Stomach smooth muscle (tissue), 2 donors: Measurements from ENCODE around the gene CNIH1.

Experiments
- H3K27ac ChIP-seq: one replicate; pipeline ENCODE4 v1.7.0; 2013; ENCODE audit warnings: mild to moderate bottlenecking, low read length, inconsistent platforms
- H3K27me3 ChIP-seq, 2 donors: one replicate each; pipeline ENCODE4 v1.7.0; 2013; ENCODE audit warnings: low read length in 2 of 2; ENCODE audit not compliant: insufficient read depth in 2 of 2, control insufficient read depth in 1 of 2
- H3K36me3 ChIP-seq, 2 donors: one replicate each; pipeline ENCODE4 v1.7.0; 2013; ENCODE audit warnings: low read length in 2 of 2; ENCODE audit not compliant: control insufficient read depth in 2 of 2, insufficient read depth in 2 of 2
- H3K4me1 ChIP-seq: one replicate; pipeline ENCODE4 v1.7.0; 2013; ENCODE audit warnings: low read length; ENCODE audit not compliant: control insufficient read depth, insufficient read depth
- H3K4me3 ChIP-seq, 2 donors: one replicate each; pipeline ENCODE4 v1.7.0; 2013; ENCODE audit warnings: low read length in 2 of 2
- H3K9ac ChIP-seq, 2 donors: one replicate each; pipeline ENCODE4 v1.7.0; 2013; ENCODE audit warnings: low read length in 2 of 2, mild to moderate bottlenecking in 1 of 2
- H3K9me3 ChIP-seq, 2 donors: one replicate each; pipeline ENCODE4 v1.7.0; 2013; ENCODE audit warnings: low read length in 2 of 2; ENCODE audit not compliant: control insufficient read depth in 2 of 2
- donor health status: healthy.
- donor health status: Pancreatic carcinoma.

The CNIH1 gene

DNA sequence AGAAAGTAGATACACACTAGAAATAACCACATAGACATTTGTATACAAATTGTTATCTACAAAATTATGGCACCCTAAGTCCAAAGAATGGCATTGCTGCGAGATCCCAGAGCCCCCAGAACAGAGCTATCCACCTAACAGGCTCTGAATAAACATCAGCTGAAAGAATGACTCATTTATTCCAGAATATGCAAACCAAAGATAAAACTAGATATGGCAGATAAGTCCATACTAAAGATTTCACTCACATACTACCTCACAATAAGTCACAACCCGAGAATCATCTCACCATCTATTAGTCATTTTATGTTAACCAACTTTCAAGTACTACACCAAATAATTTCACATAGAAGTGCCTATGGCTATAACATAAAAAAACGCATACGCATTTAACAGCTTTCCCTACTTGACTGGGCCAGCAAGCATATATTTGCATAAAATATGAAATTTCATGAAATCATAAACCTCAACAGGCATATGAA is 5.6 kb downstream of the CNIH1 start:
- no peaks in the 10 kb centered on the region for H3K27me3 ChIP-seq
- peaks cover 8% of the 10 kb centered on the region for H3K4me1 ChIP-seq
- no peak overlapping the region for H3K27ac ChIP-seq
- no peaks in the 10 kb centered on the region for H3K9me3 ChIP-seq
- no peaks in the 10 kb centered on the region for H3K36me3 ChIP-seq
- no peak overlapping the region for H3K4me3 ChIP-seq
- no peak overlapping the region for H3K9ac ChIP-seq

DNA sequence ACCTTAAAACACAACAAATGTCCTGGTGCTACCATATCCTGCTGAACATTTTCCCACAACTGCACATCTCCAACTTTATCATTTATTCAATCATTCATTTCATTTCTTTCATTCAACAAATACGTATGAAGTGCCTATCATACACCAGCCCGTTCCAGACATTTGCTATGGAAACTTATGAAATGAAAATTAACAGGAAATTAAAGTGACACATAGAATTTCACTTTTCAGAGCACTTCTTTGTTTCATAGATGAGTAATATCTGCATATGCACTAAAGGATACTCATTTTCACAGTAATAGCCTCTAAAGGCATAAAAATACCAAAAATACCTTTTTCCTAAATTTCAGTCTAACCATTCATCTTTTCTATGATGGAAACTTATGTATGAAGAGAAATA is 12.6 kb downstream of the CNIH1 start:
- Histone ChIP-seq H3K4me3 (no peak overlapping the region), H3K36me3 (peaks cover 7 to 15% of the 10 kb centered on the region in 2 donors), H3K4me1 (no peaks in the 10 kb centered on the region), H3K27me3 (no peaks in the 10 kb centered on the region), H3K9me3 (no peaks in the 10 kb centered on the region), H3K27ac (no peak overlapping the region), H3K9ac (no peak overlapping the region)

DNA sequence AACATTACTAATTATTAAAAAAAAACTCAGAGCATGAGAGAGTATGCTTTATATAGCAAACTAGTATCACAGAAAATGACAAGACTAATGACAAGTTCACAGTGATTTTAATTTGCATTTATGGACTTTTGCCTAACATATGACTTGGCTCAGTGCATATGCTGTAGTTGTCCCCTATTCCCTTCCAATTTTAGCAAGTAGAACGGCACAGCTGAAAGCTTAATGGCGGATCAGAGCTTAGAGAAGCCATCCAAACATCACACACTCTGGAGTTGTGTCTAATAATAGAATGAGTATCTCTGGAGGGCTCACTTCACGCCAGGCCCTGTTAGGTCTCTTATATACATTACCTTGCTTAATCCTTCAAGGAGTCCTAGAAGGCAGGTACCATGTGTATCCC is 13.3 kb downstream of the CNIH1 start:
- H3K27ac ChIP-seq, result no peak overlapping the region
- H3K36me3 ChIP-seq, result peaks cover 7 to 15% of the 10 kb centered on the region in 2 donors
- H3K27me3 ChIP-seq, result no peaks in the 10 kb centered on the region

DNA sequence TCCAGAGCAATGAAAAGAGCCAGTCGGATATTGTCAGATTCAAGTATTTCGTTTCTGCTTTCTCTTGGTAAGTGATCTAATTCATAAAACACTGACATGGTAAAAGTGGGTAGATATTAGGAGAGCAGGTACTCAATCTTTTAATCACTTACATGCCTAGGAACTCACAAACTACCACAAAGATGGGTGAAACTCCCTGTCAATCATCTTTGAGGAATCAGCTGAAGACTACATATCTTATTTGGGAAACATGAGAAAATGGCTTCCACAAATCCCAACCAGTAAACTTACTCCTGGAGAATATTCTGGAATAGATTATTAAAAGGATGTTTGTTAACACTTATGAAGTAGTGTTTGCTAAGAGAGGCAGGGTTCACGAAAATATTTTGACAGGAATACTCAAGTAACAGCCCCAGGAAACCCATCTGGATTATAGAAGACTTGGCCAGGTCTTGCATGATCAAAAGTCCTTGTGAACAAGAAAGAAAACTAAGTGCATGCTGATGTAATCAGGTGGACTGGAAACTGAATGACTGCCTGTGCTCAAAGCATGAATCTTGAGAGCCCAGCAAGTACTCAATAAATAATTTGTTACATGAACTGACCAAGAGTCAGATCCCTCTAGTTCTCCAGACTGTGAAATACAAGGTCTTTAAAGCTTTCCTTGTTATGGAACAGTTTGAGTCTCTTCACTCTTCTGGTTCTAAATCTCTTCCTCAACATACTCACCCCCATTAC is 15.5 kb downstream of the CNIH1 start:
- H3K4me1 ChIP-seq, result no peaks in the 10 kb centered on the region
- H3K9ac ChIP-seq, result no peak overlapping the region
- H3K27me3 ChIP-seq, result no peaks in the 10 kb centered on the region
- H3K27ac ChIP-seq, result no peak overlapping the region
- peaks cover 7 to 15% of the 10 kb centered on the region in 2 donors for H3K36me3 ChIP-seq
- no peak overlapping the region for H3K4me3 ChIP-seq
- no peaks in the 10 kb centered on the region for H3K9me3 ChIP-seq

More for the DNA sequence above, 13.3 kb downstream of the CNIH1 start:
- H3K9ac ChIP-seq, result no peak overlapping the region
- H3K4me1 ChIP-seq, result no peaks in the 10 kb centered on the region
- H3K4me3 ChIP-seq, result no peak overlapping the region
- H3K9me3 ChIP-seq, result no peaks in the 10 kb centered on the region

DNA sequence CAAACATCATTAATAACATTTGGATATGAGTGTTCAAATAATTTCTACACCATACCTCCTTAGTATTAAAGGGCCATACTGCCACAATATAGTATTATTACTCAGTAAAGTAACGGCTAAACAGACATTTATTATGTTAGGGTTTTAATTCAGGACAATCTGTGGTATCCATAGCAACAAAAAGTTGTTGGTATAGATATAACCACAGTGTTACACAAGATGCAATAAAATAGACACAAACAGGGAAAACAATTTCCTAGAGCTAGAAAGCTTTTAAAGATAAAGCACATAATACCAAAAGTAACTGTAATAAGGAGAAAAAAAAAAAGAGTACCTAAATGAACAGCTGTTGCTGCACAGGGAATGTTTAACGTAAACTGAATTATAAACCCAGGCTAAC is 16.1 kb downstream of the CNIH1 start:
- no peaks in the 10 kb centered on the region for H3K27me3 ChIP-seq
- no peak overlapping the region for H3K9ac ChIP-seq
- peaks cover 7 to 15% of the 10 kb centered on the region in 2 donors for H3K36me3 ChIP-seq
- H3K4me1 ChIP-seq, result no peaks in the 10 kb centered on the region
- no peak overlapping the region for H3K4me3 ChIP-seq
- no peak overlapping the region for H3K27ac ChIP-seq
- no peaks in the 10 kb centered on the region for H3K9me3 ChIP-seq

DNA sequence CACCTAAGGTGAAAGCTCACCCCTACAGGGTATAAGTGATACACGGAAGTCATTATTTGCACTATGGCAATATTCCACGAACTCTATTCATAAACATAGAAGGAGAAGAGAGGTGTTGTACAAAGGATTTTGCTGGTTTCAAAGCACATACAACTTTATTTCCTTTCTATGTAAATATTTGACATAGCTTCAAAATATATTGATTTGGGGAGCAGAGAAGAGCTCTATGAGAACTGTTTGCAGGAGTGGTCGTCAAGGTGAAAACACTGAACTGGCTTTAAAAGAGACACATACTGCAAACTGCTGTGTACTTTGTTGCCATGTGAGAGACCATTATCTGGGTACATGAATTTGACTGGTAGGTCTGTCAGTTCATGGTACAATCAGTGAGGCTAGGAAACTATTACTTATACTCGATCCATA is 16.7 kb downstream of the CNIH1 start:
- no peak overlapping the region for H3K27ac ChIP-seq
- H3K4me1 ChIP-seq, result no peaks in the 10 kb centered on the region
- H3K9me3 ChIP-seq, result no peaks in the 10 kb centered on the region
- H3K9ac ChIP-seq, result no peak overlapping the region
- H3K36me3 ChIP-seq, result peaks cover 7 to 10% of the 10 kb centered on the region in 2 donors
- H3K27me3 ChIP-seq, result no peaks in the 10 kb centered on the region
- H3K4me3 ChIP-seq, result no peak overlapping the region

DNA sequence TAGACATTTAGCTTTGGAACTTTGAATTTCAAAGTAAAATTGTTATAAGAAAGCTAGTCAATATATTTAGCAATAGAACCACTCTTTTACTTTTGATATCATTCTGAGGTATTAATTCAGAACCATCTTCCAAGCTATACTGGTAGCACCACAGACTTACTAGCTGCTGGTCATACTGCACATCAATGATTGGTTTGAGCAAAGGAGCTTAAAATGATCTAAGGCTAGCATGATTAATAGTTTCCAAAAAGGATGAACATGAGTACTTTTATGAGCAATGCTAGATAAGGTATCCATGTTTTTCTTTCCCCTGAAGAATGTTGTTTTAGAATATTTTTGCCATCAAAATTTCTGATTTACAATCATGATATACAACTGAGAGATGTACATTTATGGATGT is 17.2 kb downstream of the CNIH1 start:
- H3K4me3 ChIP-seq, result no peak overlapping the region
- H3K27me3 ChIP-seq, result no peaks in the 10 kb centered on the region
- H3K27ac ChIP-seq, result no peak overlapping the region
- H3K36me3 ChIP-seq, result peaks cover 7 to 10% of the 10 kb centered on the region in 2 donors
- H3K4me1 ChIP-seq, result no peaks in the 10 kb centered on the region
- no peaks in the 10 kb centered on the region for H3K9me3 ChIP-seq
- H3K9ac ChIP-seq, result no peak overlapping the region

DNA sequence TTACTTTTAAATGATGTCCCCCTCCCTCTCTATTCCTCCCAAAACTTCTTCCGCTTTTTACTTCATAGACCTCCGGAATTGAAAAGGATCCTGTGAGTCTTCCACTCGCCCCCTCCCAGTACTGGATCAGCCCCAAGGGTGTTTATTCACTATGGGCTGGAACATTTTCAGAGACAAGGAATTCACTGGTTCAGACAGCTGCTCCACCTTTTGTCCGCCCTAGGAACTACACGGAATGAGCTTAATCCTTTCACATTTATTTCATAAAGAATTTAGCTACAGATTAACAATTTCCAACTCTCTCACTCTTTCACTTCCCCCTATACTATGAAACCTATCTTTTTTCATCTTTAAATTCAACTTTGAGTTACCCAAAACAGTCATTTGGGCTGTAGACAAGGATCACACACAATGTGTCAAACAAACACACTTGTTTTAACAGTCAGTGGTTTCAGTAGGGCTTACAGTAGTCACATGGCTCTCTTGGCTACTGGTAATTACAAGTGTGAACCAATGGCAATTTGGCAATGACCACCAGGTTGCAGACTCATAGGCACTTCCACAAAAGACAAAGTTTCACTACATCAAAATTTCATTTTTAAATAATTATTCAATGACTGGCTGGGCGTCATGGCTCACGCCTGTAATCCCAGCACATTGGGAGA is 20.6 kb downstream of the CNIH1 start:
- Histone ChIP-seq H3K27ac (no peak overlapping the region), H3K4me1 (no peaks in the 10 kb centered on the region), H3K36me3 (peaks cover 0 to 3% of the 10 kb centered on the region in 2 donors), H3K27me3 (no peaks in the 10 kb centered on the region), H3K9me3 (no peaks in the 10 kb centered on the region), H3K4me3 (no peak overlapping the region), H3K9ac (no peak overlapping the region)

DNA sequence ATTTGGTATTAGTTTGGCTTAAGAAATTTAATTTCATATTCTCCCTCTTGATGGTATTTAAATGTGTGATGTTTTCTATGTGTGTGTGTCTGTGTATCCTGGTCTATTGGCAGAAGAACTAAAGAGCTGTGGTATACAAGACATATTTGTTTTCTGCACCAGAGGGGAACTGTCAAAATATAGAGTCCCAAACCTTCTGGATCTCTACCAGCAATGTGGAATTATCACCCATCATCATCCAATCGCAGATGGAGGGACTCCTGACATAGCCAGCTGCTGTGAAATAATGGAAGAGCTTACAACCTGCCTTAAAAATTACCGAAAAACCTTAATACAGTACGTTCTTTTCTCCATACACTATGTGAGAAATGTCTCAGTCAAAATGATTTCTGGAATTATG is 29.8 kb downstream of the CNIH1 start:
- no peaks in the 10 kb centered on the region for H3K9me3 ChIP-seq
- H3K4me1 ChIP-seq, result no peaks in the 10 kb centered on the region

DNA sequence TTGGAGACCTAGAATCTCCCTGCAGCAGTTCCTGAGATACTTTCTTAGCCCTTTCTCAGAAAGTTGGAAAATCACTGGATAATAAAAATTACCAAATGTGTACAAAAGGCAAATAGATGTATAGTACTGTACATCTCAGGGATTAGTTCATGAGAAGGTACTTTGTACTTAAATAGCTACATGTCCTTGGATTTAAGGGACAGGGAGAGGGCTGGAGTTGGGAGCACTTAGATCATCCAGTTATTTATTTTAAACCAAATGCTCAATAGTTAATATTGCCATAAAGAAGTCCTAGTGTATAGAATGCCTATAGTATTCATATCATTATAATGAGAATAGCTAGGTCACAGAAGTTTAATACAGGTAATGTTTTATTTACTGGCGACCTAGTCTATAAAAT is 31.0 kb downstream of the CNIH1 start:
- Histone ChIP-seq H3K9me3 (no peaks in the 10 kb centered on the region), H3K4me3 (no peak overlapping the region), H3K4me1 (no peaks in the 10 kb centered on the region), H3K36me3 (no peaks in the 10 kb centered on the region), H3K27me3 (no peaks in the 10 kb centered on the region), H3K9ac (no peak overlapping the region), H3K27ac (no peak overlapping the region)

More for the DNA sequence above, 29.8 kb downstream of the CNIH1 start:
- Histone ChIP-seq H3K27me3 (no peaks in the 10 kb centered on the region), H3K36me3 (no peaks in the 10 kb centered on the region), H3K27ac (no peak overlapping the region), H3K9ac (no peak overlapping the region), H3K4me3 (no peak overlapping the region)
